GM18867 (cell line): ENCODE results near the gene ZNF787.

Experiments
- ATAC-seq: cut with Tn5 transposase; IDR thresholded peaks from one replicate; pipeline ENCODE4 v1.9.1; 2021; ENCODE audit warnings: mild to moderate bottlenecking, moderate library complexity; ENCODE audit not compliant: unreplicated experiment

ZNF787 gene

GRCh38 chr19:56123266-56123891 lies 2.3 kb upstream of the ZNF787 start:
- no peak for ATAC-seq

- peak; percentile 23 for ATAC-seq
Observed at GRCh38 chr19:56120371-56121179, 520 bp downstream of the ZNF787 start.

GRCh38 chr19:56120002-56120370 lies 1.1 kb downstream of the ZNF787 start:
- ATAC-seq, result no peak

- no peak for ATAC-seq
Observed at GRCh38 chr19:56119582-56119978, 1.5 kb downstream of the ZNF787 start.

- no peak for ATAC-seq
Observed at GRCh38 chr19:56118666-56119581, 2.2 kb downstream of the ZNF787 start.

GRCh38 chr19:56117889-56118288 lies 3.2 kb downstream of the ZNF787 start:
- ATAC-seq, result no peak

- ATAC-seq, result no peak
Observed at GRCh38 chr19:56117376-56117884, 3.7 kb downstream of the ZNF787 start.

- no peak for ATAC-seq
Observed at GRCh38 chr19:56116606-56117005, 4.5 kb downstream of the ZNF787 start.

- no peak for ATAC-seq
Observed at GRCh38 chr19:56115490-56115889, 5.6 kb downstream of the ZNF787 start.

- ATAC-seq, result no peak
Observed at GRCh38 chr19:56114778-56115110, 6.4 kb downstream of the ZNF787 start.

- no peak for ATAC-seq
Observed at GRCh38 chr19:56114051-56114777, 6.9 kb downstream of the ZNF787 start.

GRCh38 chr19:56113074-56113632 lies 7.9 kb downstream of the ZNF787 start:
- ATAC-seq, result no peak

GRCh38 chr19:56112313-56112709 lies 8.8 kb downstream of the ZNF787 start:
- ATAC-seq, result no peak

GRCh38 chr19:56111601-56112312 lies 9.3 kb downstream of the ZNF787 start:
- ATAC-seq, result peak; percentile 94

- no peak for ATAC-seq
Observed at GRCh38 chr19:56110515-56111448, 10.3 kb downstream of the ZNF787 start.

- no peak for ATAC-seq
Observed at GRCh38 chr19:56109226-56109625, 11.9 kb downstream of the ZNF787 start.

GRCh38 chr19:56108447-56109195 lies 12.5 kb downstream of the ZNF787 start:
- ATAC-seq, result no peak
